CD4-positive, alpha-beta T cell treated with Interleukin-17A for 1 hour (primary cell): ENCODE measurements around the gene ITPKB.
A peak's percentile ranks its signal among the peaks of the same experiment; 100 is the strongest.
"Not testable (repeated sequence)": the region's sequence is repeated elsewhere in the genome, so short reads cannot be mapped to it uniquely, and the experiment has no call there.

Experiments
- DNase-seq: peaks from one replicate; pipeline ENCODE4 v3.0.0-alpha.2; 2020

ITPKB gene

DNA sequence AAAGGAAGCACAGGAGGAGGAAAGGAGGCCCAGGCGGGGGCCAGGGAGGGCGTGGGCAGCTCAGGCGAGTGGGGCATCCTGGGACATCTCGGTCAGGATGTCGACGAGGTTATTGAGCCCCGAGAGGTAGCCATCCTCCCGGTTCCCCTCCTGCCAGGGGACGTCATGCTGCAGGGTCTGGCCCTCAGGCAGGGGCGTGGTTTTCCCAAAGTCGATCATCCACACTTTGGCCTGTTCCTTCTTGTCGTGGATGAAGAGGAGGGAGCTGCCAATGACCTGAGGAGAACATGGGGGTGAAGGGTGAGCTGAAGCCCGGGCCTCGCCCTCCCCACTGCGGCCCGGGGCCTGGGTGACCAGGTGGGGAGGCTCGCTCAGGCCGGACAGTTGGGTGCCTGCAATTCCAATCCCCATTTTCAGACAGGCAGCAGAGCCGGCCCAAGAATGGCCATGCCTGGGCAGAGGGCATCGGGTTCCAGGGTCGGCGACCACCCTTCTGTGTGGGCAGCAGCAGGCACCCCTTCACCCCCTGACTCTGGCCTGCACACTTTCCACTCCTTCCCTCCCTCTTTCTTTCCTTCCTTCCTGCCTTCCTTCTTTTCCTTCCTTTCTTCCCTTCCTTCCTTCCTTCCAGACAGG is 104.4 kb downstream of the ITPKB start:
- no peak for DNase-seq

DNA sequence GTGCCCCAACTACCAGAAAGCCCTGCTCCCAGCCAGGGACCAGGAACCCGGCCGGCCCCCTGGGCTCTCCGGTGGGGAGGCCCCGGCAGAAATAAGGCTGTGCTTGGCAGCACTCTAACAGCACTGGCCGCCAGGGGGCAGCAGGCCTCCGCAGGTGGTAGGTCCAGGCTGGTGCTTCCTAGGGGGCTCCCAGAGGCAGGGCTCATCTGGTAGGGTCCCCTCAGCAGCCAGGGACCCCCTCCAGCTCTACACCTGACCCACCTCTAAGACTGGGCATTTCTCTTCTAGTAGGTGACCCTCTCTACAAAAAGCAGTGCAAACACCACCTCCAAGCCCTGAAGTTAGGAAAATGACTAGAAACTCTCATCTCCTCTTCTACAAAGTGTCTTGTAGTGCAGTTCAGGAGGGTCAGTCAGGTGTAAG is 104.9 kb downstream of the ITPKB start:
- peak; percentile 81 for DNase-seq

- DNase-seq = no peak
Measured at GRCh38 chr1:226633541-226634165, 105.4 kb downstream of the ITPKB start.

- DNase-seq = no peak
Measured at GRCh38 chr1:226632922-226633351, 106.1 kb downstream of the ITPKB start.

DNA sequence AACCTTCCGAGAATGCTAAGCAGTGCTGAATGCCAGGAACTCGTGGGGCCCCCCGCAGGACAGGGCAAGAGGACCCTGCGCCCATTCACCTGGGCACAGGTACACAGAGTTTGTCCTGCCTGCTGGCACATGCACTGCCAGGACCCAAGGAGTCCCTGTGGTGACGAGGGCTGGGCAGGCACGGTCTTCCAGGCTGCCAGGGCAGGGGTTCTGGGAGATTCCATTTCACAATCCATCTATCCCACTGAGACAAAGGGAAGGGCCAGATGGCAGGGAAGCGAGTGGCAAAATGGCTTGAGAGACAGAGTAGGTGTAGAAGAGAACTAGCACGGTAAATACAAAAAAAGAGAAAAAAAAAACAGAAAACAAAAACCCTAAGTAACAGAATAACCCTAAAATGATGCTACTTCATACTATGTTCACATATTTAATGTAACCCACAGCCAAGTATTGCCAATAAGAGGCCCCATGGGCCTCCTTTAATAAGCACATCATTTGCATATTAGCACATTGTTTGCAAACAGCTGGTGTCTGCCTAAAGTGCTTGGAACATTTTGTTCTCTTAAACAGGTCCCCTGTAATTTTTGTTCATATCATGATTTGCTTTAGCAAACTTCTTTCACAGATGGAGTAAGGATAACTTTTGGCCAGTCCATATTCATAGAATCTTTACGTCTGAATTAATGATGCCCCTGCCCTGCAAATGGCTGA is 106.8 kb downstream of the ITPKB start:
- DNase-seq = no peak

- DNase-seq = no peak
Measured at GRCh38 chr1:226631229-226632000, 107.7 kb downstream of the ITPKB start.

GRCh38 chr1:226630592-226630991 is 108.5 kb downstream of the ITPKB start:
- DNase-seq = no peak

GRCh38 chr1:226629896-226630550 is 109.1 kb downstream of the ITPKB start:
- DNase-seq = no peak

- DNase-seq = no peak
Measured at GRCh38 chr1:226629210-226629895, 109.7 kb downstream of the ITPKB start.

- DNase-seq = no peak
Measured at GRCh38 chr1:226628612-226629155, 110.4 kb downstream of the ITPKB start.

GRCh38 chr1:226627924-226628611 is 111.0 kb downstream of the ITPKB start:
- DNase-seq = no peak

DNA sequence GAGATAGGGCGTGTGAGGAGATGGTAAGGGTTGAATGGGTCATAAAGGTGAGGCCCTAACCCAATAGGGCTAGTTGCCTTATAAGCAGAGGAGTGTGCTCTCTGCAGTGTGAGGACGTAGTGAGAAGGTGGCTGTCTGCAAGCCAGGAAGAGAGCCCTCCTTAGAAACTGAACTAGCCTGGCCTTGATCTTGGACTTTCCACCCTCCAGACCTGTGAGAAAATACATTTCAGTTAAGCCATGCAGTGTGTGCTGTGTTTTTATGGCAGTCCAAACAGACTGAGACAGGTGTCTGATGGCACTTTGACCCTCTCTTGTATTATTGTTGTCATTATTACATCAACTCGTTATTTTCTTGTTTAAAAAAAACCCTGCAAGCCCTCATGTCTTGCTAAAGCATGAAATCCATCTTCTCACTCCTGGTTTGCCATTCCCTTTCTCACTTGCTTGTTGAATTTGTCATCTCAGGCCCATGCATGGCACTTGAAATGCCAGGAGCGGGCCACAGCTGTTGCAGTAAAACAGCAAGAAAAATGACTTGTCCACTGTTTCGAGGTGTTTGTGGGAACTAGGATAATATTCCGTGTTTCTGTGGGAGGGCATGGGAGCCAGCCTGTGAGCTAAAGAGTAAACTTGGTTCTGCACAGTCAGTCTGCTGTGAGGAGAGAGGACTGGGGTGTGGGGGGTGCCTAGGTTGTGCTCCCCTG is 111.9 kb downstream of the ITPKB start:
- DNase-seq = no peak

DNA sequence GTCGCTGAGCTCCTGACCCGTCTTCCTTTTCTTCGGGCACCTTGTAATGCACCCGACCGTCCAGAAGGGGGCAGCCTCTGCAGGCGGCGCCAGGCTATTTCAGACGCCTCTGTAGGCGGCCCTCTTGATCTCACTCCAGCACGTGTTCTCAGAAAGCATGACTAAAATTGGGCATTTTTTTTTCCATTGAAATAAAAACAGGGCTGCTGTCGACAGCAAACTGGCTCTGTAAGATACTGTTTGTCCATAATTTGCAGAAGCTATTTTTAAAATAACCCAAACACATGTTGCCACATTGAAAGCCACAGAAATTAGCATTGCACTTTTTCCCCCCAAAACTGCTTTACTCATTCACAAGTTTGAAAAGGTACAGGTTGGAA is 112.5 kb downstream of the ITPKB start:
- peak; percentile 80 for DNase-seq

DNA sequence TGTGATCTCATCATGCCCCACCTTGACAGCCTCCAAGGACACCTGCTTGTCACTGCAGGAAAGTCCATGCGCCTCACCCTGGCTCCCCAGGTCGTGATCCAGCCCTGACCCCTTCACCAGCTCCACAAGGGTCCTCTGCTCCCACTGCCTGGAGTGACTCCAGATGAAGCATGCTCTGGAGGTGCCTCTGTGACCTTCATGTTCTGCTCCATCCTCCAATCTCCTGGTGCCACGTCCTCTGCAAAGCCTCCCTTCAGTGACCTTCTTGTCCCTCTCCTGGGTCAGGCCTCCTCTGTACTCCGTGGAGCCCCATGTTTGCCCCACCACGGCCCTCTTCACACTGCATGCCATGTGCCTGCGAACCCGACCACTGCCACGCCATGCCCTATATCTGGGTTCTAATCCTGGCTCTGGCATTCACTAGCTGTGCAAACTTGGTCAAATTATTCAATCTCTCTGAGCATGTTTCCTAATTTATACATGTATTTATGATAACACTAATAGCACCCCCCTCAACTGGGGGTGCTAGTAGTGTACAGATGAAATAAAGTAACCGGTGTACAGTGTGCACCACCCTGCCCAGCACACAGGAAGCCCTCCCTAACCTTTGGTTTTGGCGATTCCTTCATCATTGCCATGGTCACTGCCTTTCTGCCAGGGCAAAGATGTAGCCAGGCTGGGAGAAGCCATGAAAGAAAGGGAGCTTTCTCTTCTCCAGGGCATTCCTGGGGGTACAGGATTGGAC is 113.1 kb downstream of the ITPKB start:
- DNase-seq = no peak

DNA sequence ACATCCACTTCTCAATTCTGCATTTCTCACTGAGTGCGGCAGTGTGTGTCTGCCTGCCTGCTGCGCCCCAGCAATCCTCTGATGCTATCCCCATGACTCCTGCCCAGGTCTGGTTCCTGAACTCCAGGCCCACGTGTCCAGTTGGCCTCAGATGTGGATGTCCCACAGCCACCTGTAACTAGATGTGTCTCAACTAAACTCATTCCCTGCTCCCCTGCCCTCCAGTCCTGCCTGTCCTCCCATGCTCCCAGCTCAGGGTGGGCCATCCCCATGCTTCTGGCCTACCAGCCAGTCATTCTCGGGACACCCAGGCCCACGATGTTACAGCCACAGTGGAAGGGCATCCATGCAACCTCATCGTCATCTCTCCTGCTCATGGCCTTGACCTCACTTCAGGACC is 113.8 kb downstream of the ITPKB start:
- no peak for DNase-seq

- no peak for DNase-seq
Measured at GRCh38 chr1:226624526-226624925, 114.6 kb downstream of the ITPKB start.

GRCh38 chr1:226622012-226622411 is 117.1 kb downstream of the ITPKB start:
- no peak for DNase-seq

DNA sequence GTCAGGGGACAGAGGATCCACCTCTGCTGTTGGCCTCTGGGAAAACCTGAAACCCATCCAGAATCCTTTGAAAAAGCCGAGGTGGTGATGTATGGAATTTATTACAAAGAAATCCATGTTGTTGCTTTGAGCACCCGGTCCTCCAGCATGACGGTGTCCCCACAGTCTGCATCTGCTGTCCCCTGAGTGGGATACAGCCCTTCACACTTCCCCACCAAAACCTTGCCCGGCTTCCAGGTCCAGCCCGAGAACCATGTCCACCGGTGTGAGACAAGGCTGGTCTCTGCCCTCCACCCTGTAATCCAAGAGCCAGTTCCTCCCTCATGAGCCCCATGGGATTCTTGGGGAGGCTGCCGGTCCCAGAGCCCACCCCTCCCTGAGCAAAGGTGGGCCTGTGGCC is 120.1 kb downstream of the ITPKB start:
- no peak for DNase-seq

- DNase-seq = no peak
Measured at GRCh38 chr1:226618380-226618779, 120.7 kb downstream of the ITPKB start.

- DNase-seq = not testable (repeated sequence)
Measured at GRCh38 chr1:226617719-226618118, 121.4 kb downstream of the ITPKB start.
